GM13976 (cell line): ENCODE measurements around the gene RAB11FIP4.

Source experiments
- DNase-seq: peaks from one replicate; pipeline ENCODE4 v3.0.0; 2012; ENCODE audit warnings: low spot score
- in situ Hi-C: fragments of 300-500 bp; cut with MboI; formaldehyde crosslinking; loops from one replicate; pipeline ENCODE4 v1.12.0; 2022; ENCODE audit warnings: low sequenced_read_pairs, mixed read lengths, inconsistent platforms; ENCODE audit not compliant: unreplicated experiment
- TF ChIP-seq, protein P1 (sequence below): IDR thresholded peaks from 2 replicates; pipeline ENCODE4 v1.5.1; 2012; ENCODE audit warnings: borderline replicate concordance, mild to moderate bottlenecking; ENCODE audit not compliant: insufficient read depth; ENCODE audit errors: extremely low read depth, missing control alignments, control extremely low read depth

The RAB11FIP4 gene

DNA sequence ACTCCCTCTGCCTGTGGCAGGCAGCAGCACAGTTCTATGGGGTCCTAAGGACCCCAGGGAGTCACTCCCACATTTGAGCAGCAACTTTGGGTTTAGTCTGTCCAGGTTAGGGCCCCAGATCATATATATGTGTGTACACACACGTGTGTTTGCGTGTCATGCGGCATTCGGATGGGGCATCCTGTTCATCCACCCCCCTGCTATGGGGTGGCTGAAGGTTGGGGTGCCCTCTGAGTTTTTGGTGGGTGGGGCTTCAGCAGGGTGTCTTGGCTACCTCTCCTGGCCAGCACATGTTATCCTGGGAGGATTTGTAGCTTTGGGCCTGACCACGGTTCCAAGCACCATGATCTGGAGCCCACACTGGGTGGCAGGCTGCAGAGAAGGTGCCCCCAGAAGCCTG is 100.7 kb downstream of the RAB11FIP4 start:
- TF ChIP-seq, protein P1, sequence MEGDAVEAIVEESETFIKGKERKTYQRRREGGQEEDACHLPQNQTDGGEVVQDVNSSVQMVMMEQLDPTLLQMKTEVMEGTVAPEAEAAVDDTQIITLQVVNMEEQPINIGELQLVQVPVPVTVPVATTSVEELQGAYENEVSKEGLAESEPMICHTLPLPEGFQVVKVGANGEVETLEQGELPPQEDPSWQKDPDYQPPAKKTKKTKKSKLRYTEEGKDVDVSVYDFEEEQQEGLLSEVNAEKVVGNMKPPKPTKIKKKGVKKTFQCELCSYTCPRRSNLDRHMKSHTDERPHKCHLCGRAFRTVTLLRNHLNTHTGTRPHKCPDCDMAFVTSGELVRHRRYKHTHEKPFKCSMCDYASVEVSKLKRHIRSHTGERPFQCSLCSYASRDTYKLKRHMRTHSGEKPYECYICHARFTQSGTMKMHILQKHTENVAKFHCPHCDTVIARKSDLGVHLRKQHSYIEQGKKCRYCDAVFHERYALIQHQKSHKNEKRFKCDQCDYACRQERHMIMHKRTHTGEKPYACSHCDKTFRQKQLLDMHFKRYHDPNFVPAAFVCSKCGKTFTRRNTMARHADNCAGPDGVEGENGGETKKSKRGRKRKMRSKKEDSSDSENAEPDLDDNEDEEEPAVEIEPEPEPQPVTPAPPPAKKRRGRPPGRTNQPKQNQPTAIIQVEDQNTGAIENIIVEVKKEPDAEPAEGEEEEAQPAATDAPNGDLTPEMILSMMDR = no peak
- no peak for DNase-seq
- in situ Hi-C loops = no loop called here

DNA sequence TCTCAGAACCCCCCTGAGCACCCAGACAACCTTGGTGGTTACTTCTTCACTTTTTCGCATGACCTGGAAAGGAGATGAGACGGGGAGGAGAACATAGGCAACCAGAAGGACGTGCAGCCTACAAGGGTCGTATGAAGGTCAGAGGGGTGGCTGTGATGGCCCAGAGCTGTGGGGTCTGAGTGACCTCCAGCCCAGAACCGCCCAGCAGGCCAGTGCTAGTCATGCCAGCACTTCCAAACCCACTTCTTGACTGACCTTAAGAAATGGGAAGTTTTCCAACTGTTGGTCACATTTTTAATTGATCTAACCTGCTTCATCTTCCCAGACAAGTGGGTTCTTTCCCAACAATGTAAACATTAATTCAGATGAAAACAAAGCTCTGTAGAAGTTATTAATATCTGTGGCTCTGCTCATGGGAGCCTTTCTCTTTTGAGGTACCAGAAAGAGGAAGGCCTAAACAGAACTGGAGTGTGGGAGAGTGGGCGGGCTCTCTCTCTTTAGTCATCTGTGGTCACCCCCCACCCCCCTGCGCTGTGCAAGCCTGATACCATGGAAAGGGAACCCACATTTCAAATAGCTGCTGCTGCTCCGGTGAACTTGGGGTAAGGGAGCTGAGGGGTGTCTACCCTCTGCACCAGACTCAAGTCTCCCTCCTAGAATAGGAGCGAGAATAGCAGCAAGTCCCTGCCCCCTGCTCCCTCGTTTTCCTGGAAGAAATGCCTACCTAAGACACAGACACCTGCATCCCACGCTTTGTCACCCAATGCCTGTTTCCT is 101.6 kb downstream of the RAB11FIP4 start:
- in situ Hi-C loops = no loop called here
- peak; percentile 81 for DNase-seq
- TF ChIP-seq, protein P1 = no peak

DNA sequence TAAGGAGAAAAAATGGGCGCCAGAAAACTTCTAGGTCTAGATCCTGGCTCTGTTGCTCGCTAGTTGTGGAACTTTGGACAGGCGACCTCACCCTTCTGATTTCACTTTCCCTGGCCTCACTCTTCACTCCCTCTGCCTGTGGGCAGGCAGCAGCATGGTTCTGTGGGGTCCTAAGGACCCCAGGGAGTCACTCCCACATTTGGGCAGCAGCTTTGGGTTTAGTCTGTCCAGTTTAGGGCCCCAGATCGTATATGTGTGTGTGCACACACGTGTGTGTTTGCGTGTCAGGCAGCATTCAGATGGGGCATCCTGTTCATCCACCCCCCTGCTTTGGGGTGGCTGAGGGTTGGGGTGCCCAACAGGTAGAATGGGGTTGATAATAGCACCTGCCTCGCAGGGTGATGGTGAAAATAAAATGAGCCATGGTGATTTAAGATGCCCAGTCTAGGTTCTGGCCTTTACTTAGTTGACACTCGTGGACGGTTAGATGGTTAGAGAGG is 102.2 kb downstream of the RAB11FIP4 start:
- in situ Hi-C loops = no loop called here
- DNase-seq = no peak
- TF ChIP-seq, protein P1 = no peak

DNA sequence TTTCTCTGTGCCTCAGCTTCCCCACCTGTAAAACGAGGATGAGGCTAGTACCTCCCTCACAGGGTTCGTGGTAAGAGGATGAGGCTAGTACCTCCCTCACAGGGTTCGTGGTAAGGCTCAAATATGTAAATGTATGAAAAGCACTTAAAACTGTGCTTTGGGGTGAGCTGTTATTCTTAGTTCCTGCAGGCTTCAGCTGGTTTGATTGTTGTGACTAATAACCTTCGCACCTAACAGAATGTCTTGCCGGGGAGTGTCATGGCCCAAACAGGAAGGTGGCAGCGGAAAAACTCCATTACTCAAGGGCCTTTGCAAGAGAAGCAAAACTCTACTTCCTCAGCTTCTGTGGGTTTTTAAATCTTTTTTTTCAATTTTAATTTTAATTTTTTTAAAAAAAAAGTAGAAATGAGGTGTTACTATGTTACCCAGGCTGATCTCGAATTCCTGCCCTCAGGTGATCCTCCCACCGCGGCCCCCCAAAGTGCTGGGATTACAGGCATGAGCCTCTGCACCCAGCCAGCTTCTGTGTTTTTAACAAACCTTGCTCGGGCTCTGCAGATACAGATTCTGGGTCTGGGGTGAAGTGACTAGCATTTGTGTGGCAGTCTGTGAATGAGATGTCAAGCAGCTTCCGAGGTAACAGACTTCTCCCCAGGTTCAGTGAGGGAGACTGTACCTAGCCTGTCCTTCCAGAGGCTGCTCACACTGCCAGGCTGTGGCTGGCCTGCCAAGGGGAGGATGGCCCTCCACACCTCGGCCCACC is 103.0 kb downstream of the RAB11FIP4 start:
- in situ Hi-C loops = no loop called here
- DNase-seq = peak; percentile 76
- TF ChIP-seq, protein P1 = no peak

DNA sequence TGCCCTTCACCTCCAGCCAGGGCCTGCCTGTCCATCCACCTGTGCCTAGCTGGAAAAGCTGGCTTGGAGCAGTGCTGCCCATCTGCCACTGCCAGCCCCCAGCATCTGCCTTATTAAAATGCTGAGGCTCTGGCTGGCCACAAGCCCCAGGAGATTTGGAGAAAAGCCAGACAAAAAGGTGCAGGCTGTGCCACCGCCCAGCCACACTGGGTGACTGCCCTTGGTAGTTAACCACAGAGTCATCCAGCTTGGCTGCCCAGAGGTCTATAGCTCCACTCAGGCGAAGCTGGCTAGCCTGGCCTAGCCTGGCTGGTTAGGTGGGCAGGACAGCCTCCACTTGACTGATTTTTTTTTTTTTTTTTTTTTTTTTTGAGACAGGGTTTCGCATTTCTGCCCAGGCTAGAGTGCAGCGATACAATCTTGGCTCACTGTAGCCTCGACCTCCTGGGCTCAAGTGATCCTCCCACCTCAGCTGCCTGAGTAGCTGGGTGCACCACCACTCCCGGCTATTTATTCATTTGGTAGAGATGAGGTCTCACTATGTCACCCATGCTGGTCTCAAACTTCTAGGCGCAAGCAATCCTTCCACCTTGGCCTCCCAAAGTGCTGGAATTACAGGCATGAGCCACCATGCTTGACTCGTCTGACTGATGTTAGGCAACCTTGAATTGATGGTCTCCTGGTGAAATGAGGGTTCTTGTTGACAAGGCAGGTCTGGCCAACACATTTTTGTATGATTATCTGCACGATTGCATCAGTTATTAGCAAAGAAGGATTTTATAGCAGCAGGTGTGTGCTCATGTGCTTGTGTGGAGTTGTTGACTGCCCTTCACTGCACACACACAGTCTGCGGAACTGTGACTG is 103.8 kb downstream of the RAB11FIP4 start:
- DNase-seq = no peak
- TF ChIP-seq, protein P1 = no peak
- in situ Hi-C loops = no loop called here

DNA sequence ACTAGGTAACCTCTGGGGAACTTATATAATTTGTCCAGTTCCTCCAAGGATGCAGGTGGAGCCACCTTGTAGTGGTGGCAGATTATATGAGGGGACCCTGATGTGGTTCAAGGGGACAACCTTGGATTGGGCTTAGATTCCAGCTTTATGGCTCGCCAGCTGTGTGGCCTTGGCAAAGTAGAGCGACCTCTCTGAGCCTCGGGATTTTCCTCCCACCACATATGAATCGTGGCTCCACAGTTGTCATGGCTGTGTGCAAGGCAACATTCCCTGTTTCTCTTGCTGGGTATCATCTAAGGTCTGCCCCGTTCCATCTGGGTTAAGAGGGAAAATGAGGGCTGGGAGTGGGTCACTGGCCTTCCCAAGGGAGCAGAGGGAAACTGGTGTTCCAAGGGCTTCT is 104.6 kb downstream of the RAB11FIP4 start:
- no peak for DNase-seq
- in situ Hi-C loops = no loop called here
- TF ChIP-seq, protein P1 = no peak
